GM21529 (cell line): ENCODE data around the gene NR6A1.
"Not testable (repeated sequence)": the region's sequence is repeated elsewhere in the genome, so short reads cannot be mapped to it uniquely, and the experiment has no call there.

ENCODE experiments used
- ATAC-seq: cut with Tn5 transposase; IDR thresholded peaks from one replicate; pipeline ENCODE4 v1.9.1; 2021; ENCODE audit not compliant: unreplicated experiment

NR6A1 gene

GRCh38 chr9:124621371-124622328 is 149.5 kb downstream of the NR6A1 start:
- ATAC-seq, result no peak

GRCh38 chr9:124618476-124618875 is 152.6 kb downstream of the NR6A1 start:
- ATAC-seq, result no peak

- peak; percentile 61 for ATAC-seq
Observed at GRCh38 chr9:124617477-124618141, 153.5 kb downstream of the NR6A1 start.

- no peak for ATAC-seq
Observed at GRCh38 chr9:124616961-124617360, 154.2 kb downstream of the NR6A1 start.

- not testable (repeated sequence) for ATAC-seq
Observed at GRCh38 chr9:124615840-124616239, 155.3 kb downstream of the NR6A1 start.

- no peak for ATAC-seq
Observed at GRCh38 chr9:124615100-124615742, 155.9 kb downstream of the NR6A1 start.

- no peak for ATAC-seq
Observed at GRCh38 chr9:124613849-124614248, 157.3 kb downstream of the NR6A1 start.

- ATAC-seq, result no peak
Observed at GRCh38 chr9:124611106-124611505, 160.0 kb downstream of the NR6A1 start.

- no peak for ATAC-seq
Observed at GRCh38 chr9:124606027-124606426, 165.1 kb downstream of the NR6A1 start.

GRCh38 chr9:124605258-124605657 is 165.9 kb downstream of the NR6A1 start:
- no peak for ATAC-seq

- no peak for ATAC-seq
Observed at GRCh38 chr9:124602632-124603031, 168.5 kb downstream of the NR6A1 start.

GRCh38 chr9:124602204-124602603 is 168.9 kb downstream of the NR6A1 start:
- no peak for ATAC-seq

- no peak for ATAC-seq
Observed at GRCh38 chr9:124600407-124600806, 170.7 kb downstream of the NR6A1 start.

- no peak for ATAC-seq
Observed at GRCh38 chr9:124599121-124599795, 171.9 kb downstream of the NR6A1 start.

GRCh38 chr9:124598048-124598447 is 173.1 kb downstream of the NR6A1 start:
- no peak for ATAC-seq

- ATAC-seq, result no peak
Observed at GRCh38 chr9:124596172-124596839, 174.8 kb downstream of the NR6A1 start.

- no peak for ATAC-seq
Observed at GRCh38 chr9:124595743-124596142, 175.4 kb downstream of the NR6A1 start.

- ATAC-seq, result no peak
Observed at GRCh38 chr9:124594673-124595072, 176.4 kb downstream of the NR6A1 start.

GRCh38 chr9:124594225-124594624 is 176.9 kb downstream of the NR6A1 start:
- no peak for ATAC-seq

- no peak for ATAC-seq
Observed at GRCh38 chr9:124593651-124594058, 177.5 kb downstream of the NR6A1 start.

GRCh38 chr9:124593200-124593599 is 177.9 kb downstream of the NR6A1 start:
- no peak for ATAC-seq
